Effector CD8-positive, alpha-beta T cell (primary cell): ENCODE data around the gene GREB1L.
"Not testable (repeated sequence)": the region's sequence is repeated elsewhere in the genome, so short reads cannot be mapped to it uniquely, and the experiment has no call there.

Experiments
- DNase-seq: peaks from one replicate; lab custom pipeline; 2025; lab: John Stamatoyannopoulos, UW

Gene GREB1L

DNA sequence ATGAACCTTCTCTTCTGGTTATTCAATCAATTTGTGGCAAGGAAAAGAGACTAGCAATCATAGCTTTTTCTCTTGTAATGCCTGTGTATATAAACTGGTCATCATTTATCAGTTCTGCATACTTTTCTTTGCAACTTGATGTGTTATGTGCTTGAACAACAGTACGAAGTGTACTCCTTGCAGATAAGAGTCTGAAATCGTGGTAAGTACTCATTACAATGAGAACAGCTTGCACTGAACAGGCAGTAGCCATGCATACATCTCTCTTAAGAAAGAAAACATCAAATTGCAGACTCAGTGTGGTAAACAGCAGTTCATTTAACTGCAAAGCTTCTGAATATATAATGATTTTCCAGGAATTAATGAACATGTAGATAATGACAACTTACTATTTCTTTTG, 64.3 kb downstream of the GREB1L start:
- no peak for DNase-seq

- DNase-seq = no peak
Observed at GRCh38 chr18:21307578-21307977, 65.5 kb downstream of the GREB1L start.

DNA sequence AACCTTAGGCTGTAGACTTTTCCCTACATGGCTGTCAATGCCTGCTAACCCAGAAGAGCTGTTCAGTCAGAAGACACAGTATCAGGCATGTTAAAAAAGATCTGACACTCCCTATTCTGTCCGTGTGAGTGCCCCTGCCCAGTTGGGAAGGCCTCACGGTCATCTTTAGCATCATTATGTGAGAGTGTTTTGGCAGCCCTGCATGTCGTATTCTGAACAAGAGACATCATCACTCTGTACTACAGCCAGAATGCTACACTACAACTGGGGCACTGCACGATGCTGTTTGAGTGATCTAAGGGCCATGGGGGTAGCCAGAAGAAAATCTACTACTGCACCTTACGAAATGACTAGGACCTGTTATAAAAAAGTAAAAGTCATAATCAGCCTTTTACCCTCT, 67.2 kb downstream of the GREB1L start:
- DNase-seq = no peak

- not testable (repeated sequence) for DNase-seq
Observed at GRCh38 chr18:21311980-21312379, 69.9 kb downstream of the GREB1L start.

DNA sequence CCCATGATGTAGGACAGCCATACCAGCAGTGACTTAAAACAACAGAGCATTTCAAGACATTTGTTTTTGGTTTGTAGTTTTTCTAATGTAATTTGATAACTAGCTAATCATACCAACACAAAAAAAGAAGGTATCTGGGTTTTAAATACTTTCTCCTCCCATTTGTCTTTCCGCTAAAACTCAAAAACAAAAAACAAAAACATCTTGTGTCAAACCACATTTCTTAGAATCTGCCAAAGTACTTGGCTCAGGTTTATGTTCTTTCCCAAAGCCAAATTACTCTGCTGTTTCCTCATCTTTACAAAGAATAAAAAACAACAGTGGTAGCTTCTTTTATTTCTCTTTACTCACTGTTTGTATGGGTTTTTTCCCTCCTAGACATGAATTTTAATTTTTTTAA, 71.5 kb downstream of the GREB1L start:
- no peak for DNase-seq

DNA sequence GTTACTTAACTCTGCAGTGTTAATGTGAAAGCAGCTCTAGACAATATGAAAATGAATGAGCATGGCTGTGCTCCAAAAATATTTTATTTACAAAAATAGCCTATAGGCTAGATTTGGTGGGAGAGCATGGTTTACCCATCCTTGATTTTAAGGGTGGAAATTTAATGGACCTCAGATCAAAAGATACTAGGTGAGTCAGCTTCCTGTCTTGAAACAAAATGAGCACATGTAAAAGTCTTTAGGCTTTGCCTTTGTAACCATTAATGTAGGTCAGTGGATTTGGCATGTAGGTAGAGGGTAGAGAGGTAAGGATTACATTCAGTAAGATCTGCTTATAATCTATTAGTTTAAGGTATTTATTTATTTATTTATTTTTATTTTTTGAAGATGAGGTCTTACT, 72.7 kb downstream of the GREB1L start:
- no peak for DNase-seq

- DNase-seq = not testable (repeated sequence)
Observed at GRCh38 chr18:21315126-21315525, 73.1 kb downstream of the GREB1L start.

DNA sequence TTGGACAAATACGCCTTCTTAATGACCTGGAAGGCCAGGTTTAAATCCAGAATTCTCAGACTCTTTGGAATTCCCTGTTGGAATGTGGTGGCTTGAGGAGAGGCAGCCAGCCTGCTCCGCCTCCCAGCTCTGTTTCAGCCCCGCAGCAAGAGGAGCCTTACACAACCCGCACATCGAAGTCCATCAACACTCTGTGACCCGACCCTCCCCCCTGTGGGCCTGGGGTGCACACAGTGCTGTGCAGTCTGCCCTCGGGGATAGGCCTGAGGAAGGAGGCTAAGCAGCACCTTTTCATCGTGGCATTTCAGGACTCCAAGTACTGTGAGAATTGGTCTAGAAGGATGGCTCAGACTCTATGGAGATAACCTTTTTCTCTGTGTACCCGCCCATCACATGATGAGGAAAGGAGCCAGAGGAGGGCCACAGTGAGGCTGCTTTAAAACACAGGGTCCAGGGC, 73.7 kb downstream of the GREB1L start:
- no peak for DNase-seq

DNA sequence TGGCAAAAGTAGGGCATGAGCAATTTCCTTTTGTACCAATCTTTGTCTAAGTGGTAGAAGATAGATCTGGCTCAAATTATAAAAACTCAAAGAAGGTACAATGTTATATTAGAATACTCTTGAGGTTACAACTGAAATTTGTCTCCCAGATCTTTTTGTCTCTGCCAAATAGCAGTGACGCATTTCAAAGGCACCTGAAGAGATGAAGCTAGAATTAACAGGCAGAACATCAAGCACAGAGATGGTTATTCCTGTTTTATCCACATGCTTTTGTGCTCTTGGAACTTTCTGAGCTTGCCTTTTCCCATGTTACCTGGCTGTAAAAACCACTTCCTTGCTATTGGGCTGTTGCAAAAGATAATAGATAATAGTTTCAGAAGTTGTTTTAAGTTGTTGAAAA, 74.3 kb downstream of the GREB1L start:
- DNase-seq = no peak

DNA sequence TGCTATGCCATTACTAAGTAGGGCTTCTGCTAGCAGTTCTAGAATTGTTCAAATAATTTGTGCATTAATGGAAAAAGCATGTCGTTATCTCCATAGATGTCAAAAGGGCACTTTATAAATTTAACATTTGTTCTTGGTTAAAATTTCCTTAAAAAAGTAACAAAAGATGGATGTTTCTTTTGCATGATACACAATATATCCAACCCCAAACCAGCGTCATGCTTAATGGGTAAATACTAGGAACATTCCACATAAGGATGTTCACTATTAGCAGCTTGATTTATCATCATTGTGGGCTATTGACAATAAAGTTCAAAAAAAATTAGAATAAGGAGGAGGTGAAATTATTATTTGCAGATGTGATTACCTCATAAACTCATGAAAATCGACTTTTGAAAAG, 79.7 kb downstream of the GREB1L start:
- no peak for DNase-seq

DNA sequence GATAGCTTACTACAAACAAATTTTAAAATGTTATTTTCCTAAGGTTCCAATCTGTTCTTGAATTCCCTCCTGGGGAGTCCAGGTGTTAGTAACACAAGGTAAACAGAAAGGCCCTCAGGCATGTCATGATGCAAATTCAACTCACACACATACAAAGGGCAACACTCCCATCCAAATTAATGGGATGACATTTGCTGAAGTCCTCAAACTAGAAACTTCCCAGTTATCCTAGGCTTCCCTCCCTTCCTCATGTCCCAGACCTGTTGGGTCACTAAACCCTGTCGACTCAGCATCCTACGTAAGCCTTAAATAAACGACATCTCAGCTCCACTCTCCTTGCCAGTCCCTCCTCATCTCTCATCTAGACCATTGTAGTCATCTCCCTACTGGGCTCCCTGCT, 85.1 kb downstream of the GREB1L start:
- DNase-seq = no peak

DNA sequence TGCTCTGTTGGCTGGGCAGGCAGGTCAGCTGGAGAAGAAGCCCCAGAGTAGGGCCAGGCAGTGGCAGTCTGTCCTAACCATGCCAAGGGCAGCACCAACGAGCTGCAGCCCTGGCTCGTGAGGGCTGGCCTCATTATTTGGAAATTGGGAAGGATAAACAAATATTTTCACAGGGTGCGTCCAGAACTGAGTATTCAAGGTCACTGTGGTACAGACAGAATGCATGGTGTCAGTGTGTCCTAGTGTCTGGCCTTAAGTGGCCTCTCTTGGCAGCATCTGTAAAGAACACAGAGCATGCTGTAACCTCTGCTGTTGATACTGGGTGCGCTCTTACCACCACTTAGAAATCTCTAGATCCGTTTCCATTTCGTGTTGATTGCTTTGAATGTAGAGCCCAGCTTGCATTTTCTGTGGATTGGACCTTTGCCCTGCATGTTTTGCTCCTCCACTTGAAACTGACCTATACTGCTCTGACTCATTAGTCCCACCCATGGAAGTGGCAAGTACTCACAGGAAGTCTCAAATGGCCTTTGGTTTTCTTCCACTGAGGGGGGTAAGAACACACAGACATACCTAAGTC, 88.2 kb downstream of the GREB1L start:
- no peak for DNase-seq

- no peak for DNase-seq
Observed at GRCh38 chr18:21331065-21331464, 89.0 kb downstream of the GREB1L start.

- DNase-seq = no peak
Observed at GRCh38 chr18:21335927-21336488, 94.0 kb downstream of the GREB1L start.

DNA sequence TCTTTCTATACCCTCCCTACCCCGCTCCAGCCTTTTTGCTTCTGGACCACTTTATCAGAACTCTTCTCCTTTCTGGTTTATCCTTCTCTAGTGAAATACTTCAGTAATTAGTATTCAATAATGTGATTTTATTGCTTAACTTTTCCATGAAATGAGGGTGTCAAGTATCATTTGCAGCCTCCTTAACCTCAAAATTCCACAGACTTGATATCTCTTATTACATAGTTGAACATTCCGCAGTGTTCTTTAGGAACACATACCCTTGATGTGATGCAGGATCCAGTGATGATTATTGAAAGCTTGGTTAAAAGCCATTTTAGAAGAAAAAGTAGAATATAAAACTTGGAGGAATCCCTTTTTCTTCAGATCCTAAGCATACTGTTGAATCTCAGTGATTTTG, 94.8 kb downstream of the GREB1L start:
- no peak for DNase-seq

DNA sequence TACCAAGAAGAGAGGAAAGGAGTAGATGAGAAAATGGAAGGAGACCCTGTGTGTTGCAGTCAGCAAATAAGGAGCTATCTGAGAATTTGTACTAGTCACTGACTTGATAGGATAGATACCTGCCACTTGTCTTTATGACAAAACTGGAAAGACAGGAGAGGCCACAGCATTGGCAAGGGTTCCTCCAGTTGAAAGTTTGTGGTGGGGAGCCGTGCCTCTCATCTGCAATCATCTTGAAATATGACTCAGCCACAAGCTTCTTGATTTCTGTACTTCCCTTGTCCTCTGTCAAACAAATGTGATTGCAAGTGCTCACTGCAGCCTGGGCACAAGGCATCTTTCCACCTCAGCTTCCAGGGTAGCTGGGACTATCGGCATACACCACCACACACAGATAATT, 99.1 kb downstream of the GREB1L start:
- DNase-seq = no peak

DNA sequence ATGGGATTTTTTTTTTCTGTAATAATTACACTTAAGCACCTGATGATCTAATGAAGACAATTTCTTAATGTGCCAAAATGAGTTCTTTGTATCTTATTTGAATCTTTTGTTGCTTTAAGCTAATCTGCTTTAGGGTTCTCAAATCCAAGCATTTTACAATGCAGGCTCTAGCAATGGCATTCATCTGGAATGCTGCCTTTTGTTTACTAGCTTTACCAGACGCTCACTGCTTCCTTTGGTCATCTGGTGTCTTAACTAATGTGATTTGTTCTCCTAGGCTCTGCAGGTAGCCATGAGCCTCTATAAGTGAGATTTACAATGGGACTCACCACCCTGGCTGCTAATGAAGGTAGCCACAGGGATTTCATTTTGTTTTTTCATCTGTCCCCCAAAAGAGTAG, 100.3 kb downstream of the GREB1L start:
- no peak for DNase-seq

- no peak for DNase-seq
Observed at GRCh38 chr18:21344860-21345259, 102.8 kb downstream of the GREB1L start.

GRCh38 chr18:21345840-21346239, 103.8 kb downstream of the GREB1L start:
- DNase-seq = no peak

DNA sequence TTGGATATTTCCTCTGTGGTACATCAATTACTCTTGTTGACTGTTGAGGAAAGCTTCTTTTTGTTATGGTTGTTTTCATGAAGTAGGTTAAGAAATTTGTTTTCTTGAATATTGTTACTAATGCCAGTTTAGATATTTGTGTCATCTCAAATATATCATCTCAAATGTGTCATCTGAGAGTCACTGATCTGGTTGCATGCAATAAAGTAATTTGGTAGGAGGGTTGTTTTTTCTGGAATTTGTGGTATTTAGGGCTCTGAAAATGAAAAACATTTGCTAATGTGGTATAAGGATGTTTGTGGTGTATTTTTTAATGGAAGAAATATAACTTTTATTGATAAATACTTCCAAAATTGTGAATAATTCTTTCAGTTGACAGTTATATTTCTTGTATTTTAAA, 117.7 kb downstream of the GREB1L start:
- DNase-seq = no peak

- no peak for DNase-seq
Observed at GRCh38 chr18:21361307-21361880, 119.4 kb downstream of the GREB1L start.

- no peak for DNase-seq
Observed at GRCh38 chr18:21362831-21363230, 120.8 kb downstream of the GREB1L start.

DNA sequence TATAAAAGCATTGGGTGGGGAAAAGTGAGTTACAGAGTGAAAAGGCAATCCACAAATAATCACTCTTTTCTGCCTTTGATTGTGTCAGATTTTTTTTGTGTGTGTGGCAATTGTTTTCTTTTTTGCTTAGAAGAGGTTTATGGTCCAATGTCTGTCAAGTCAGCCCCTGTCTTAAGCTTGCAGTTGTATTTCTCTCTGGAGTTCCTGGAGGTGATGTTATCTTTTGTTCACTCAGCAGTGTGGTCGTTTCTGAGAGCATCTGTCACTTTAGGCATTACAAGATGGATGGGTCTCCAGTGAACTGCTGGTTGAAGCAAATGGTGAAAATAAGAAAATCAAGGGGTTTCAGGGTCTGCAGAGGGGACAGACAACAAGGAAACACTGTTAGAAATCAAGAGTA, 121.3 kb downstream of the GREB1L start:
- no peak for DNase-seq

GRCh38 chr18:21364471-21364870, 122.4 kb downstream of the GREB1L start:
- DNase-seq = no peak
